ENCODE measurements around the gene TXLNB. TPM values are rescaled to one million over a fixed set of nuclear protein-coding genes. Genes with fewer than 3 reads are reported as not detected.

The TXLNB gene
- polyA plus RNA-seq, 1 experiment, result 0.44 TPM

DNA sequence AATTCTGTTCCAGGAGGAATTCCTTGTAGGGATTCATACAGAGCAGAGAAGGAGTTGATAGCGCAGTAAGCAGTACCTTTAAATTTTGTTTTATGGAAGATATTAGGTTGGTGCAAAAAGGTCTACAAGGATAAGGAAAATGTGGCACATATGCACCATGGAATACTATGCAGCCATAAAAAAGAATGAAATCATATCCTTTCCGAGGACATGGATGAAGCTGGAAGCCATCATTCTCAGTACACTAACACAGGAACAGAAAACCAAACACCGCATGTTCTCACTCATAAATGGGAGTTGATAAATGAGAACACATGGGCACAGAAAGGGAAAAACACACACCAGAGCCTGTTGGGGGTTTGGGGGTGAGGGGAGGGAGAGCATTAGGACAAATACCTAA, 37.4 kb upstream of the TXLNB start:
- TF ChIP-seq, protein P1, sequence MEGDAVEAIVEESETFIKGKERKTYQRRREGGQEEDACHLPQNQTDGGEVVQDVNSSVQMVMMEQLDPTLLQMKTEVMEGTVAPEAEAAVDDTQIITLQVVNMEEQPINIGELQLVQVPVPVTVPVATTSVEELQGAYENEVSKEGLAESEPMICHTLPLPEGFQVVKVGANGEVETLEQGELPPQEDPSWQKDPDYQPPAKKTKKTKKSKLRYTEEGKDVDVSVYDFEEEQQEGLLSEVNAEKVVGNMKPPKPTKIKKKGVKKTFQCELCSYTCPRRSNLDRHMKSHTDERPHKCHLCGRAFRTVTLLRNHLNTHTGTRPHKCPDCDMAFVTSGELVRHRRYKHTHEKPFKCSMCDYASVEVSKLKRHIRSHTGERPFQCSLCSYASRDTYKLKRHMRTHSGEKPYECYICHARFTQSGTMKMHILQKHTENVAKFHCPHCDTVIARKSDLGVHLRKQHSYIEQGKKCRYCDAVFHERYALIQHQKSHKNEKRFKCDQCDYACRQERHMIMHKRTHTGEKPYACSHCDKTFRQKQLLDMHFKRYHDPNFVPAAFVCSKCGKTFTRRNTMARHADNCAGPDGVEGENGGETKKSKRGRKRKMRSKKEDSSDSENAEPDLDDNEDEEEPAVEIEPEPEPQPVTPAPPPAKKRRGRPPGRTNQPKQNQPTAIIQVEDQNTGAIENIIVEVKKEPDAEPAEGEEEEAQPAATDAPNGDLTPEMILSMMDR (IDR thresholded peaks at IDR 0.05; ENCODE audit: insufficient read depth, low read depth, low read length), result no peak
- POLR2A ChIA-PET, result no interaction called here

DNA sequence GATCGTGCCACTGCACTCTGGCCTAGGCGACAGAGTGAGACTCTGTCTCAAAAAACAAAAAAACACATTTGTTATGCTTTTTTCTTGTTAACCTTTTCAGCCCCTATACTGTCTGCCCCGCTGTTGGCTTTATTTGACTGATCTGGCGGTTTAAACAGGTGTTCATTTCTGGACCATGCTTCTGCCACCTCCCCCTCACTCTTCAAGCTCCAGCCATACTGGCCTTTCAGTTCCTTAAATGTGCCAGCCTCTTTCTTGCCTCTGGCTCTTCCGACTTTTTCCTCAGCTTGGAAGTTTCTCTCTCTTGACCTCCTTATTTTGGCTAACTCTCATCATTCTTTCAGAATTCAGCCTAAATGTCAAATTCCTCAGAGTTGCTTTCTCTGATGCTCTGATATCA, 35.2 kb upstream of the TXLNB start:
- DNase-seq (ENCODE audit: low read depth), result no peak
- CTCF ChIA-PET, result interaction anchor here (0.7 kb wide), 1 partner anchor 646 kb away, joined by 3 read pairs; no protein-coding TSS in a partner anchor
- Histone ChIP-seq H3K36me3 (ENCODE audit: control insufficient read depth, insufficient read depth, low read length) (no peaks in the 10 kb centered on the region), H3K27me3 (ENCODE audit: control insufficient read depth, insufficient read depth, low read length) (no peaks in the 10 kb centered on the region), H3K4me3 (ENCODE audit: low read depth, low read length) (no peak overlapping the region)
- TF ChIP-seq, protein P1 (IDR thresholded peaks at IDR 0.05; ENCODE audit: insufficient read depth, low read depth, low read length), result no peak
- POLR2A ChIA-PET, result no interaction called here

More for the DNA sequence above, 37.4 kb upstream of the TXLNB start:
- DNase-seq (ENCODE audit: low read depth), result no peak
- Histone ChIP-seq H3K4me3 (ENCODE audit: low read depth, low read length) (no peak overlapping the region), H3K36me3 (ENCODE audit: control insufficient read depth, insufficient read depth, low read length) (no peaks in the 10 kb centered on the region), H3K27me3 (ENCODE audit: control insufficient read depth, insufficient read depth, low read length) (no peaks in the 10 kb centered on the region)
- CTCF ChIA-PET, result interaction anchor here (0.6 kb wide), 1 partner anchor 173 kb away, joined by 4 read pairs; no protein-coding TSS in a partner anchor

DNA sequence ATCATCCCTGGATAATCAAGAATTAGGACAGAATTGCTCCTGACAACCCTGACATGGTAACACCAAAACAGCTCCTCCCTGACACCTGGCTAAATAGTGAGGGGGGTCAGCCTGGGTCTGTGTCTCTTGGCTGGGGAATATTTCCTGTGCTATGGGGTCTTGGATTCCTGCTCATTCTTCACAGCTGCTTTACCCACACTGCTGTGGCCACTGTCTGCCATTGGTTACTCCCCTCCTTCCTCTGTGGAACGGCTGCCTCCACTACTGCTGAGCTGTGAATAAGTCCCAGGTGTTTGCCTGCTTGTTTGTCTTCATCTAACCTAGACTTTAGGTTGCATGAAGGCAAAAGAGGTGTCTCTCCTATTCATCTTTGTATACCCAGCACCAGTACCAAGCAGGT, 33.9 kb upstream of the TXLNB start:
- Histone ChIP-seq H3K36me3 (ENCODE audit: control insufficient read depth, insufficient read depth, low read length) (no peaks in the 10 kb centered on the region), H3K27me3 (ENCODE audit: control insufficient read depth, insufficient read depth, low read length) (no peaks in the 10 kb centered on the region), H3K4me3 (ENCODE audit: low read depth, low read length) (no peak overlapping the region)
- no peak for DNase-seq (ENCODE audit: low read depth)
- ChIA-PET POLR2A (no interaction called here), CTCF (no interaction called here)
- TF ChIP-seq, protein P1 (IDR thresholded peaks at IDR 0.05; ENCODE audit: insufficient read depth, low read depth, low read length), result no peak

GRCh38 chr6:139325125-139325524, 33.3 kb upstream of the TXLNB start:
- TF ChIP-seq, protein P1 (IDR thresholded peaks at IDR 0.05; ENCODE audit: insufficient read depth, low read depth, low read length), result no peak
- POLR2A ChIA-PET, result no interaction called here
- CTCF ChIA-PET, result interaction anchor here (1.5 kb wide), 1 partner anchor 14 kb away, joined by 5 read pairs; no protein-coding TSS in a partner anchor
- no peak for DNase-seq (ENCODE audit: low read depth)
- no peak overlapping the region for H3K4me3 ChIP-seq (ENCODE audit: low read depth, low read length)
- H3K27me3 ChIP-seq (ENCODE audit: control insufficient read depth, insufficient read depth, low read length), result no peaks in the 10 kb centered on the region
- H3K36me3 ChIP-seq (ENCODE audit: control insufficient read depth, insufficient read depth, low read length), result no peaks in the 10 kb centered on the region

- no peaks in the 10 kb centered on the region for H3K27me3 ChIP-seq (ENCODE audit: control insufficient read depth, insufficient read depth, low read length)
- TF ChIP-seq, protein P1 (IDR thresholded peaks at IDR 0.05; ENCODE audit: insufficient read depth, low read depth, low read length), result no peak
- CTCF ChIA-PET, result interaction anchor here (1.5 kb wide), 1 partner anchor 14 kb away, joined by 5 read pairs; no protein-coding TSS in a partner anchor
- no peak overlapping the region for H3K4me3 ChIP-seq (ENCODE audit: low read depth, low read length)
- POLR2A ChIA-PET, result no interaction called here
- H3K36me3 ChIP-seq (ENCODE audit: control insufficient read depth, insufficient read depth, low read length), result no peaks in the 10 kb centered on the region
- DNase-seq (ENCODE audit: low read depth), result no peak
Measured at GRCh38 chr6:139324301-139324555, 32.4 kb upstream of the TXLNB start.

Data from BJ (cell line).